ENCODE results near the gene WNT7B.

DNA sequence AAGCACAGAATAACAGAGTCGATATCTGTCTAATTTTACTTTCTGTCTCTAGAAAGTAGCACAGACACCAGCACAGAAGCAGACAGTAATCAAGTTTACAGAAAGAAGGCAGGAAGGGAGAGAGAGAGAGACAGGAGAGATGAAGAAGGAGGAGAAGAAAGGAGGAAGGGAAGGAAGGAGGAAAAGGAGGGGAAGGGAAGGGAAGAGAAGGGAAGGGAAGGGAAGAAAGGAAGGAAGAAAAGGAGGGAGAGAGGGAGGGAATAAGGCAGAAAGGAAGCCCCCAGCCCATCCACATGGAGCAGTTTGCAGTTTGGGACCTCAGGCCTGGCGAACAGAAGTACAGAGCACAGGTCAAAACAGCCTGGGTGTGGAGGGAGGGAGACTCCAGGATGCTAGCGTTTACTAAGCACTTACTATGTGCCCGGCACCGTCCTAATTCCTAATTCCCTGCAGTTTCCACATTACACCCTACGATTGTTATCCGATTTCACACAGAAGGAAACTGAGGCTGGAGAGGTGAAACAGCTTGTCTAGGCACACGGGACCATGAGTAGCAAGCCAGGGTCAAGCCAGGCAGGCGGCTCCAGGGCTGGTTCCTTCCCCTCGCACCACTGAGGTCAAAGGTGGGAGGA lies 46.0 kb upstream of the WNT7B start:
- TF ChIP-seq, protein P1, sequence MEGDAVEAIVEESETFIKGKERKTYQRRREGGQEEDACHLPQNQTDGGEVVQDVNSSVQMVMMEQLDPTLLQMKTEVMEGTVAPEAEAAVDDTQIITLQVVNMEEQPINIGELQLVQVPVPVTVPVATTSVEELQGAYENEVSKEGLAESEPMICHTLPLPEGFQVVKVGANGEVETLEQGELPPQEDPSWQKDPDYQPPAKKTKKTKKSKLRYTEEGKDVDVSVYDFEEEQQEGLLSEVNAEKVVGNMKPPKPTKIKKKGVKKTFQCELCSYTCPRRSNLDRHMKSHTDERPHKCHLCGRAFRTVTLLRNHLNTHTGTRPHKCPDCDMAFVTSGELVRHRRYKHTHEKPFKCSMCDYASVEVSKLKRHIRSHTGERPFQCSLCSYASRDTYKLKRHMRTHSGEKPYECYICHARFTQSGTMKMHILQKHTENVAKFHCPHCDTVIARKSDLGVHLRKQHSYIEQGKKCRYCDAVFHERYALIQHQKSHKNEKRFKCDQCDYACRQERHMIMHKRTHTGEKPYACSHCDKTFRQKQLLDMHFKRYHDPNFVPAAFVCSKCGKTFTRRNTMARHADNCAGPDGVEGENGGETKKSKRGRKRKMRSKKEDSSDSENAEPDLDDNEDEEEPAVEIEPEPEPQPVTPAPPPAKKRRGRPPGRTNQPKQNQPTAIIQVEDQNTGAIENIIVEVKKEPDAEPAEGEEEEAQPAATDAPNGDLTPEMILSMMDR (IDR thresholded peaks at IDR 0.05), result no peak
- no peak for TF ChIP-seq POLR2A (IDR thresholded peaks at IDR 0.05)

All from stomach (tissue), 4 donors.